ENCODE data around the gene WDR70.

DNA sequence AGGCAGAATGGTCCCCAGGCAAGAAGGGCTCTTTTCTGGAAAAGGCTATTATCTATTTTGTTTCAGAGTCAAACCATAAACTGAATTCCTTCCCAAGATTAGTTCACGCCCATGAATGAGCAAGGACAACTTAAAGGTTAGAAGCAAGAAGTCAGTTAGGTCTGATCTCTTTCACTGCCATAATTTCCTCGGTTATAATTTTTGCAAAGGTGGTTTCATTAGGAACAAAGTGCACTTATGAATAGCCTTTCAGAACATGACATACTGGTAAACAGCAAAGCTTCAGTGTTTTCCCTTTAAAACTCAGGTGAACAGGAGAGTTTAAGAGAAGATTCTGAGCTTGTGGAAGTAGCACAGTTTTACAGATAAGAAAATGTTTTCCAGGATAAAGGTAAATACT is 282.8 kb downstream of the WDR70 start:
- TF ChIP-seq, protein P1, sequence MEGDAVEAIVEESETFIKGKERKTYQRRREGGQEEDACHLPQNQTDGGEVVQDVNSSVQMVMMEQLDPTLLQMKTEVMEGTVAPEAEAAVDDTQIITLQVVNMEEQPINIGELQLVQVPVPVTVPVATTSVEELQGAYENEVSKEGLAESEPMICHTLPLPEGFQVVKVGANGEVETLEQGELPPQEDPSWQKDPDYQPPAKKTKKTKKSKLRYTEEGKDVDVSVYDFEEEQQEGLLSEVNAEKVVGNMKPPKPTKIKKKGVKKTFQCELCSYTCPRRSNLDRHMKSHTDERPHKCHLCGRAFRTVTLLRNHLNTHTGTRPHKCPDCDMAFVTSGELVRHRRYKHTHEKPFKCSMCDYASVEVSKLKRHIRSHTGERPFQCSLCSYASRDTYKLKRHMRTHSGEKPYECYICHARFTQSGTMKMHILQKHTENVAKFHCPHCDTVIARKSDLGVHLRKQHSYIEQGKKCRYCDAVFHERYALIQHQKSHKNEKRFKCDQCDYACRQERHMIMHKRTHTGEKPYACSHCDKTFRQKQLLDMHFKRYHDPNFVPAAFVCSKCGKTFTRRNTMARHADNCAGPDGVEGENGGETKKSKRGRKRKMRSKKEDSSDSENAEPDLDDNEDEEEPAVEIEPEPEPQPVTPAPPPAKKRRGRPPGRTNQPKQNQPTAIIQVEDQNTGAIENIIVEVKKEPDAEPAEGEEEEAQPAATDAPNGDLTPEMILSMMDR (conservative IDR thresholded peaks at IDR 0.05 in 1 of 2, IDR thresholded peaks at IDR 0.05 in 1 of 2; ENCODE audit: low read depth in 1 of 2, low read length in 2 of 2): no peak
- TF ChIP-seq EZH2 (IDR thresholded peaks at IDR 0.05; ENCODE audit: low read length, missing control alignments): no peak

Measured in fibroblast of lung (primary cell).